AG04449 (cell line): Measurements from ENCODE around the gene CEP83.

Experiments used
- CTCF ChIA-PET: fragments of 350-600 bp; formaldehyde crosslinking; extraction: SDS; loops from one replicate; lab custom pipeline; 2021; ENCODE audit warnings: antibody characterized with exemption; lab: Yijun Ruan, JAX
- POLR2A ChIA-PET: fragments of 400-600, 350-600 bp; formaldehyde crosslinking; extraction: SDS; loops from one replicate; lab custom pipeline; 2020; ENCODE audit warnings: antibody characterized with exemption, inconsistent platforms; lab: Yijun Ruan, JAX
- DNase-seq: peaks from one replicate; pipeline ENCODE4 v3.0.0-alpha.2; 2010; ENCODE audit warnings: low read depth, low spot score
- H3K4me3 ChIP-seq: 2 replicates; pipeline ENCODE4 v1.5.1; 2011; ENCODE audit warnings: low read depth, mild to moderate bottlenecking, control low read depth, low read length
- TF ChIP-seq, protein P1 (sequence below): IDR thresholded peaks from one replicate; pipeline ENCODE4 v1.5.1; 2011; ENCODE audit warnings: mild to moderate bottlenecking, moderate library complexity, low read length, control low read depth, inconsistent platforms; ENCODE audit not compliant: insufficient read depth; ENCODE audit errors: missing control alignments

Gene CEP83

DNA sequence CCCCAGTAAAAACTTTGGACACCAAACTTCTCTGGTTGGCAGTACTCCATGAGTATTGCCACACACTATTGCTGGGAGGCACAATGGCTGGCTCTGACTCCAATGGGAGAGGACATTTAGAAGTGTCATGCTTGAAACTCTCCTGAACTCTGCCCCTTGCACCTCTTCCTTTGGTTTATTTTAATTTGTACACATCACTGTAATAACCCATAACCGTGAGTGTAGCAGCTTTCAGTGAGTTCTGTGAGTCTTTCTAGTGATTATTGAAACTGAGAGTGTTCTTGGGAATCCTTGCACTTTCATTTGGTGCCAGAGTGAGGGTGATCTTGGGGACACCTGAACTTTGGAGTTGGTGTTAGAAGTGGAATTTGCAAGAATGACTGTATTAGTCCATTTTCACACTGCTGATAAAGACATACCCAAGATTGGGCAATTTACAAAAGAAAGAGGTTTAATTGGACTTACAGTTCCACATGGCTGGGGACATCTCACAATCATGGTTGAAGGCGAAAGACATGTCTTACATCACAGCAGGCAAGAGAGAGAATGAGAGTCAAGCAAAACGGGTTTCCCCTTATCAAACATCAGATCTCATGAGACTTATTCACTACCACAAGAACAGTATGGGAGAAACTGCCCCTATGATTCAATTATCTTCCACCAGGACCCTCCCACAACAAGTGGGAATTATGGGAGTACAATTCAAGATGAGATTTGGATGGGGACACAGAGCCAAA, 41.3 kb upstream of the CEP83 start:
- TF ChIP-seq, protein P1, sequence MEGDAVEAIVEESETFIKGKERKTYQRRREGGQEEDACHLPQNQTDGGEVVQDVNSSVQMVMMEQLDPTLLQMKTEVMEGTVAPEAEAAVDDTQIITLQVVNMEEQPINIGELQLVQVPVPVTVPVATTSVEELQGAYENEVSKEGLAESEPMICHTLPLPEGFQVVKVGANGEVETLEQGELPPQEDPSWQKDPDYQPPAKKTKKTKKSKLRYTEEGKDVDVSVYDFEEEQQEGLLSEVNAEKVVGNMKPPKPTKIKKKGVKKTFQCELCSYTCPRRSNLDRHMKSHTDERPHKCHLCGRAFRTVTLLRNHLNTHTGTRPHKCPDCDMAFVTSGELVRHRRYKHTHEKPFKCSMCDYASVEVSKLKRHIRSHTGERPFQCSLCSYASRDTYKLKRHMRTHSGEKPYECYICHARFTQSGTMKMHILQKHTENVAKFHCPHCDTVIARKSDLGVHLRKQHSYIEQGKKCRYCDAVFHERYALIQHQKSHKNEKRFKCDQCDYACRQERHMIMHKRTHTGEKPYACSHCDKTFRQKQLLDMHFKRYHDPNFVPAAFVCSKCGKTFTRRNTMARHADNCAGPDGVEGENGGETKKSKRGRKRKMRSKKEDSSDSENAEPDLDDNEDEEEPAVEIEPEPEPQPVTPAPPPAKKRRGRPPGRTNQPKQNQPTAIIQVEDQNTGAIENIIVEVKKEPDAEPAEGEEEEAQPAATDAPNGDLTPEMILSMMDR: no peak
- DNase-seq: no peak
- POLR2A ChIA-PET: no interaction called here
- CTCF ChIA-PET: no interaction called here
- no peak overlapping the region for H3K4me3 ChIP-seq

DNA sequence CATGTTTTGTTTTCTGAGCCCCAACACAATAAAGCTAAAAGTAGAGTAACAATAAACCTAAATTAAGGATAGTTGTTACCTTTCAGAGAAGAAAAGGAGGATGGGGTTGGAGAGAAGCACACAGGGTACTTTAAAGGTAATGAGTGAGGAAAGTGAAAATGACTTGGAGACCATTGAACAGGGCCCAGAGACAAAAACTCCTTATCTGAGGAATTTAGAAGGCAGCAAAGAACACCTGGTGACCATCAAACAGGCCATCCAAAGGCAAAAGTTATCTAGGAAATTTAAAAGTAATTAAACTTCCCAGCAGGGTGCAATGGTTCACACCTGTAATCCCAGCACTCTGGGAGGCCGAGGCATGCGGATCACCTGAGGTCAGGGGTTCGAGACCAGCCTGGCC, 39.0 kb upstream of the CEP83 start:
- H3K4me3 ChIP-seq: no peak overlapping the region
- POLR2A ChIA-PET: no interaction called here
- DNase-seq: no peak
- TF ChIP-seq, protein P1: no peak
- CTCF ChIA-PET: no interaction called here

DNA sequence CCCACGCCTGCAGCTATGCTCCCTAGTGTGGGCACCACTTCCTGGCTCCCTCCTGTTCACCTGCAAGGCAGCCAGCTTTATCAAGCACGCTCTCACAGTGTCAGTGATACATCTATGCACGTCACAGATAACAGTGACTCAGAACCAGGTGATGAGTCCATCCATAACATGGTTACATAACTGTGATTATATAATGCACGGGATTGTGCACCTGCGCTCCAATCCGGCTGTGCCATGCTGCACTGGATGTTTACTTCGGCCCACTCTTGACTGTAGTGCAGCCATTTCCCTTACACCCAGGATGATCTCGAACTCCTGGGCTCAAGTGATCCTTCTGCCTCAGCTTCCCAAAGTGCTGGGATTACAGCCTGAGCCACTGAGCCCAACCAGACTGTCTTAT, 38.4 kb upstream of the CEP83 start:
- H3K4me3 ChIP-seq: no peak overlapping the region
- CTCF ChIA-PET: no interaction called here
- POLR2A ChIA-PET: no interaction called here
- no peak for DNase-seq
- TF ChIP-seq, protein P1: no peak

DNA sequence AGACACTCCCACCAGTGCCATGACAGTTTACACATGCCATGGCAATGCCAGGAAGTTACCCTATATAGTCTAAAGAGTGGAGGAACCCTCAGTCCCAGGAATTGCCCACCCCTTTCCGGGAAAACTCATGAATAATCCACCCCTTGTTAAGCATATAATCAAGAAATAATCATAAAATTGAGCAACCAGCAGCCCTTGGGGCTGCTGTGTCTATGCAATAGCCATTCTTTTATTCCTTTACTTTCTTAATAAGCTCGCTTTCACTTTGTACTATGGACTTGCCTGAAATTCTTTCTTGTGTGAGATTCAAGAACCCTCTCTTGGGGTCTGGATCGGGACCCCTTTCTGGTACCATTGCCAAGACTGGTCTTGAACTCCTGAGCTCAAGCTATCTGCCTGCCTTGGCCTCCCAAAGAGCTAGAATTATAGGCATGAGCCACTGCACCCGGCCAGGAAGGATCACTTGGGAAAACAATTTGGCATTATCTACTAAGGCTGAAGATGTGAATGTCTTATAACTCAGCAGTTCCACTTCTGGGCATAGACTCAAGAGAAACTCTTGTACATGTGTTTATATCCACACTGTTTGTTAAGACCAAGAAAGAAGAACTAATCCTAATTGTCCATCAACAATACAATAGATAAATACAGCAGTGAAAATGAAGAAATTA, 35.9 kb upstream of the CEP83 start:
- TF ChIP-seq, protein P1: no peak
- DNase-seq: no peak
- no peak overlapping the region for H3K4me3 ChIP-seq
- ChIA-PET CTCF (no interaction called here), POLR2A (no interaction called here)

DNA sequence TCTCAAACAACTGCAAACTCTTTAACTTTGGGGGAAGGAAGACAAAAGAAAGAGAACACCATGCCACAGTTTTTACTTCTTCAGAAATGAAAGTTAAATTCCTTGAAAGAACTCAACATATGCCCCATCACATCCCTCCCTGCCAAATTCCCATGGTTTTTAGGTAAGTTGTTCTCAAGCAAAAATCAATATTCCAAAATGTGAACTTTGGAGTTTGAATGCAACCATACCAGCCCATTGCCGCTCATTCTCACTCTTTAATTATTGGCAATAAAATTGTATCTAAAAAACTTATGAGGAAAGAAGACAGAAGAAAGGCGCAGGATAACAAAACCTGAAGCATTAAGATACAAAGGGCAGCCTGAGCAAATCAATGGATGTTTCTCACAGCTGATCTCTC, 31.8 kb upstream of the CEP83 start:
- TF ChIP-seq, protein P1: no peak
- no peak overlapping the region for H3K4me3 ChIP-seq
- ChIA-PET POLR2A (no interaction called here), CTCF (no interaction called here)
- no peak for DNase-seq

DNA sequence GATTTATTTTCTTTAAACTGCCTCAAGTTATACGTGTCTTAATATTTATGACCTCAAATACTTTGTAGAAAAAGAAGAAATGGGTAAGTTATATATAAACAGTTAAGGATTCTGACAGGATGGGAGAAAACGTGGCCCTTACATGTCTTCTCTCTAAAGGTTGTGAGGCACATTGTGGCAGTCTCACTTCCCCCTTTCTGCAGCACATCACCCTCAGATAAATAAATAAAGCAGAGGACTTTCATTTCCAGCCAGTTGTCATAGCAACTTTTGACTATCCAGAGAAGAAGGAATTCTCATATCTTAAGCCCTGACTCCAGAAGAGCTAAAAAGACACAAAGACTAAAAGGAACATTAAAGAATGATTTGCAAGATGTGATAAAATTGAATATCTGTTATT, 28.8 kb upstream of the CEP83 start:
- no peak overlapping the region for H3K4me3 ChIP-seq
- ChIA-PET CTCF (no interaction called here), POLR2A (no interaction called here)
- no peak for DNase-seq
- TF ChIP-seq, protein P1: no peak
